LNCAP (cell line): ENCODE data around the gene SPG21.

Source experiments
- CTCF ChIP-seq: fragments of 450-650 bp; IDR thresholded peaks from 2 replicates; pipeline ENCODE4 v1.5.1; 2017; ENCODE audit warnings: mild to moderate bottlenecking

Gene SPG21

GRCh38 chr15:64949383-64950186 is 40.1 kb downstream of the SPG21 start:
- TF ChIP-seq CTCF = no peak

- TF ChIP-seq CTCF = no peak
Measured at GRCh38 chr15:64948916-64949315, 40.8 kb downstream of the SPG21 start.

GRCh38 chr15:64947211-64947610 is 42.5 kb downstream of the SPG21 start:
- no peak for TF ChIP-seq CTCF

- no peak for TF ChIP-seq CTCF
Measured at GRCh38 chr15:64944961-64945360, 44.8 kb downstream of the SPG21 start.

GRCh38 chr15:64943512-64944225 is 46.0 kb downstream of the SPG21 start:
- no peak for TF ChIP-seq CTCF

GRCh38 chr15:64942356-64942755 is 47.4 kb downstream of the SPG21 start:
- no peak for TF ChIP-seq CTCF

GRCh38 chr15:64938192-64938591 is 51.5 kb downstream of the SPG21 start:
- TF ChIP-seq CTCF = no peak
